ENCODE measurements around the gene LANCL3.

- no peak for TF ChIP-seq EZH2 (IDR thresholded peaks at IDR 0.05; ENCODE audit: borderline replicate concordance, low read depth, low read length, poor library complexity, severe bottlenecking)
- TF ChIP-seq, protein P1, sequence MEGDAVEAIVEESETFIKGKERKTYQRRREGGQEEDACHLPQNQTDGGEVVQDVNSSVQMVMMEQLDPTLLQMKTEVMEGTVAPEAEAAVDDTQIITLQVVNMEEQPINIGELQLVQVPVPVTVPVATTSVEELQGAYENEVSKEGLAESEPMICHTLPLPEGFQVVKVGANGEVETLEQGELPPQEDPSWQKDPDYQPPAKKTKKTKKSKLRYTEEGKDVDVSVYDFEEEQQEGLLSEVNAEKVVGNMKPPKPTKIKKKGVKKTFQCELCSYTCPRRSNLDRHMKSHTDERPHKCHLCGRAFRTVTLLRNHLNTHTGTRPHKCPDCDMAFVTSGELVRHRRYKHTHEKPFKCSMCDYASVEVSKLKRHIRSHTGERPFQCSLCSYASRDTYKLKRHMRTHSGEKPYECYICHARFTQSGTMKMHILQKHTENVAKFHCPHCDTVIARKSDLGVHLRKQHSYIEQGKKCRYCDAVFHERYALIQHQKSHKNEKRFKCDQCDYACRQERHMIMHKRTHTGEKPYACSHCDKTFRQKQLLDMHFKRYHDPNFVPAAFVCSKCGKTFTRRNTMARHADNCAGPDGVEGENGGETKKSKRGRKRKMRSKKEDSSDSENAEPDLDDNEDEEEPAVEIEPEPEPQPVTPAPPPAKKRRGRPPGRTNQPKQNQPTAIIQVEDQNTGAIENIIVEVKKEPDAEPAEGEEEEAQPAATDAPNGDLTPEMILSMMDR (conservative IDR thresholded peaks at IDR 0.05; ENCODE audit: low read depth, low read length) = no peak
Observed at GRCh38 chrX:37679888-37680287, 108.4 kb downstream of the LANCL3 start.
